Activated CD8-positive, alpha-beta T cell treated with anti-CD3 and anti-CD28 coated beads for 36 hours (primary cell): ENCODE measurements around the gene GLO1. TPM values are rescaled to one million over a fixed set of nuclear protein-coding genes. Genes with fewer than 3 reads are reported as not detected.

Experiments used
- ATAC-seq: fragments of 200-7000 bp; cut with Tn5 transposase; one replicate; pipeline ENCODE4 v1.10.0; 2021; ENCODE audit warnings: mild to moderate bottlenecking, moderate library complexity
- CTCF ChIA-PET: fragments of 350-600 bp; sonication (Branson Sonifier 250); formaldehyde crosslinking; loops from one replicate; lab custom pipeline; 2021; ENCODE audit warnings: antibody characterized with exemption; lab: Charles Lee
- POLR2A ChIA-PET: fragments of 350-600 bp; sonication (Branson Sonifier 250); formaldehyde crosslinking; loops from one replicate; lab custom pipeline; 2021; ENCODE audit warnings: antibody characterized with exemption; lab: Charles Lee
- DNase-seq: peaks from one replicate; pipeline ENCODE4 v3.0.0-alpha.2; 2020
- H3K27ac Mint-ChIP-seq: one replicate; pipeline ENCODE4 v1.8.0; 2021; ENCODE audit warnings: mild to moderate bottlenecking, mixed read lengths
- H3K27me3 Mint-ChIP-seq: one replicate; pipeline ENCODE4 v1.8.0; 2021; ENCODE audit warnings: mixed read lengths
- H3K36me3 Mint-ChIP-seq: one replicate; pipeline ENCODE4 v1.8.0; 2021; ENCODE audit warnings: low read depth, mixed read lengths
- H3K4me1 Mint-ChIP-seq: one replicate; pipeline ENCODE4 v1.8.0; 2021; ENCODE audit warnings: low read depth, mixed read lengths
- H3K4me3 Mint-ChIP-seq: one replicate; pipeline ENCODE4 v1.8.0; 2021; ENCODE audit warnings: mild to moderate bottlenecking, moderate library complexity, mixed read lengths
- H3K9me3 Mint-ChIP-seq: one replicate; pipeline ENCODE4 v1.8.0; 2021; ENCODE audit warnings: mixed read lengths
- CTCF ChIP-seq: fragments of 200-600 bp; IDR thresholded peaks from one replicate; pipeline ENCODE4 v1.8.0; 2022; ENCODE audit warnings: antibody characterized with exemption, mild to moderate bottlenecking
- intact Hi-C: fragments of 100-400 bp; cut with micrococcal nuclease; formaldehyde crosslinking; loops from one replicate; pipeline ENCODE4 v1.10.0; 2022
- total RNA-seq, 2 experiments: library from RNA; stranded (reverse); gene quantifications; one replicate each; pipeline ENCODE4 v1.2.3, GENCODE V29; 2021

Gene GLO1
- total RNA-seq, 2 experiments from 2014 or later, result 135 to 142 TPM

GRCh38 chr6:38736951-38737350 is 34.0 kb upstream of the GLO1 start:
- Mint-ChIP-seq H3K27me3 (peaks cover 27% of the 10 kb centered on the region), H3K9me3 (peaks cover 3% of the 10 kb centered on the region), H3K27ac (no peak overlapping the region), H3K36me3 (no peaks in the 10 kb centered on the region), H3K4me1 (no peaks in the 10 kb centered on the region), H3K4me3 (no peak overlapping the region)
- DNase-seq (no peak), ATAC-seq (no peak)
- ChIA-PET CTCF (no interaction called here), POLR2A (no interaction called here)
- TF ChIP-seq CTCF, result no peak
- intact Hi-C loops, result no loop called here

GRCh38 chr6:38730140-38730862 is 27.4 kb upstream of the GLO1 start:
- no peaks in the 10 kb centered on the region for H3K36me3 Mint-ChIP-seq
- peaks cover under 1% of the 10 kb centered on the region for H3K9me3 Mint-ChIP-seq
- TF ChIP-seq CTCF, result no peak
- ATAC-seq (no peak), DNase-seq (no peak)
- H3K27me3 Mint-ChIP-seq, result peaks cover 8% of the 10 kb centered on the region
- ChIA-PET CTCF (no interaction called here), POLR2A (no interaction called here)
- H3K4me1 Mint-ChIP-seq, result peaks cover 7% of the 10 kb centered on the region
- no peak overlapping the region for H3K27ac Mint-ChIP-seq
- no peak overlapping the region for H3K4me3 Mint-ChIP-seq
- intact Hi-C loops, result no loop called here

GRCh38 chr6:38728203-38728602 is 25.3 kb upstream of the GLO1 start:
- ChIA-PET CTCF (interaction anchor here (1.1 kb wide), 1 partner anchor 11 kb away, joined by 3 read pairs; no protein-coding TSS in a partner anchor), POLR2A (no interaction called here)
- Mint-ChIP-seq H3K9me3 (no peaks in the 10 kb centered on the region), H3K4me3 (no peak overlapping the region), H3K4me1 (peaks cover 9% of the 10 kb centered on the region), H3K27ac (no peak overlapping the region), H3K27me3 (peaks cover 4% of the 10 kb centered on the region), H3K36me3 (no peaks in the 10 kb centered on the region)
- no peak for ATAC-seq
- no peak for DNase-seq
- intact Hi-C loops, result no loop called here
- no peak for TF ChIP-seq CTCF

GRCh38 chr6:38725414-38726183 is 22.7 kb upstream of the GLO1 start:
- peak; percentile 47 for ATAC-seq
- H3K4me1 Mint-ChIP-seq, result peaks cover 9% of the 10 kb centered on the region
- no peak overlapping the region for H3K4me3 Mint-ChIP-seq
- TF ChIP-seq CTCF, result no peak
- POLR2A ChIA-PET, result no interaction called here
- peak; percentile 11 for DNase-seq
- intact Hi-C loops, result no loop called here
- H3K27ac Mint-ChIP-seq, result no peak overlapping the region
- H3K36me3 Mint-ChIP-seq, result peaks cover 2% of the 10 kb centered on the region
- CTCF ChIA-PET, result interaction anchor here (1.0 kb wide), 1 partner anchor 12 kb away, joined by 4 read pairs; no protein-coding TSS in a partner anchor
- peaks cover 2% of the 10 kb centered on the region for H3K9me3 Mint-ChIP-seq
- peaks cover 7% of the 10 kb centered on the region for H3K27me3 Mint-ChIP-seq

GRCh38 chr6:38724343-38724742 is 21.4 kb upstream of the GLO1 start:
- DNase-seq, result no peak
- peaks cover 3% of the 10 kb centered on the region for H3K9me3 Mint-ChIP-seq
- H3K4me3 Mint-ChIP-seq, result no peak overlapping the region
- no peak for TF ChIP-seq CTCF
- CTCF ChIA-PET, result no interaction called here
- H3K36me3 Mint-ChIP-seq, result peaks cover 3% of the 10 kb centered on the region
- H3K27ac Mint-ChIP-seq, result no peak overlapping the region
- H3K4me1 Mint-ChIP-seq, result peaks cover 9% of the 10 kb centered on the region
- intact Hi-C loops, result no loop called here
- POLR2A ChIA-PET, result no interaction called here
- peaks cover 15% of the 10 kb centered on the region for H3K27me3 Mint-ChIP-seq
- no peak for ATAC-seq
